ENCODE measurements around the gene RPL41. TPM values are rescaled to one million over a fixed set of nuclear protein-coding genes. Genes with fewer than 3 reads are reported as not detected.

RPL41 gene
- polyA plus RNA-seq, 1 of the 3 experiments (the other 2 are of a cell fraction): 12,464 TPM

DNA sequence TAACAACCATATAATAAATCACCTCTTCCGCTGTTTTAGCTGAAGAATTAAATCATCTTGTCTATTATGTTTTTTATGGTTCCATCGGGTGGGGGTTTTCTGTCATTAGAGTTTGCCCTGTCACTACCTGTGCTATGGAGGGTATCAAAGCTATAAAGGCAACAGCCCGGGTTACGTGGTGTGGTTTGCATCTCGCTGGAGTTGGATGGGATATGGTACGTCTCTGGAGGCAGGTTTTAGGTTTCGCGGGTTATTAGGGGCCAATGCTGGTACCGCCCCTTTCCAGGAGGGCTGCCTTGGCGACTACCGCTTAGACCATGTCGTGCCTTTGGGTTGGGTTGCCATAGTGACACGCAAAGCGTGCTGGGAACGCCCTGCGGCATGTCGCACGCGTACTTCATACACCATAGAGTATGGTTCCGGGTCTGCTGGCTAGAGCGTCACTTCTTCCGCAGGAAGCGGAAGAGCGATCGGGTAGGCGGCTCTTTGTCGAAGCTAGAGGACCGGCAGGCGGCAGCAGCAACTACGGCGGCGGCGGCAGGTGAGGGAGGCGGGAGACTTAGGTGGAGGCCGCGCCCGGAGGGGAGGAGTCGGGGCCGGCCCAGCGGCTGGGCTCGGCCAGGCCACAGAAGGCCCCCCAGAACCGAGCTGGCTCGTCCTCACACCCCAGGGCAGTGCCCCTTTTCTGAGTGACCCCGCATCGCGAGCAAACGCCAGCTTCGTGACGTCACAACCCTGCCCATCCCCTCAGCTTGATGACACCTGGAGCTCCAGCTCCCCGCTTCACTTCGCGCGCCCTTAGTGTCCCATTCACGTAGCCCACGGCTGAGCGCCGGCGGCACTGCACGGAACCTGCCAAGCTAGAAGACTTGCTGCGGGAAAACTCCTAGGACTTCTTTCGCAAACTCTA is 1.6 kb downstream of the RPL41 start, which contains the start of gene ZC3H10:
TSS of gene ZC3H10 (plus strand) at position 489 of the 910 bp plus-strand sequence. CDS start 2,297 bp downstream, outside the sequence.
- ChIA-PET POLR2A (interaction anchor here (0.6 to 2.5 kb wide), 19 partner anchors 9 to 379 kb away, joined by 3 to 44 read pairs (median 3); partner anchors contain the start of genes DNAJC14, ERBB3, ESYT1 and MYL6), CTCF (interaction anchor here (0.6 to 16.0 kb wide), 28 partner anchors 9 to 512 kb away, joined by 3 to 272 read pairs (median 4); partner anchors contain the start of genes ANKRD52, ERBB3, ESYT1 and MYL6)
- peak; percentile 89 for DNase-seq
- Histone ChIP-seq H4K20me1 (ENCODE audit: insufficient read depth) (peaks cover 3% of the 10 kb centered on the region; the same call in 1 of the 2 replicates), H3K27ac (ENCODE audit: low read depth in 2 of 2, low read length in 1 of 2) (peak within 1 kb of the TSS; percentile 93 to 95), H3K4me2 (peak within 1 kb of the TSS; percentile 93), H3K9me2 (no peaks in the 10 kb centered on the region), H3K27me3 (ENCODE audit: insufficient read depth) (no peaks in the 10 kb centered on the region), H3K4me1 (ENCODE audit: control insufficient read depth in 1 of 2, insufficient read depth in 2 of 2, low read depth in 1 of 2, low read length in 1 of 2) (peaks cover 18 to 20% of the 10 kb centered on the region in 2 experiments; a peak in 3 of 4 replicates), H3K9ac (peak within 1 kb of the TSS; percentile 97), H2AFZ (ENCODE audit: low read depth) (peak within 1 kb of the TSS; percentile 23; the same call in 1 of the 2 replicates), H3K36me3 (replicated peaks in 1 of 2; ENCODE audit: control insufficient read depth in 1 of 2, insufficient read depth in 2 of 2, low read length in 1 of 2) (peaks cover 17 to 36% of the 10 kb centered on the region in 2 experiments), H3K4me3 (ENCODE audit: low read depth in 2 of 2, low read length in 1 of 2) (peak within 1 kb of the TSS; percentile 89 to 94), H3K9me3 (no peaks in the 10 kb centered on the region), H3F3A (replicated peaks; ENCODE audit: insufficient read depth) (peaks cover 35% of the 10 kb centered on the region), H3K79me2 (ENCODE audit: insufficient read depth) (peaks cover 46% of the 10 kb centered on the region)
- WGBS (ENCODE audit: low lambda C conversion rate): 2% methylated on average over 17 of the region's 61 CpGs
- TF ChIP-seq FOSL2 (IDR thresholded peaks at IDR 0.05; ENCODE audit: borderline replicate concordance, low read depth) (no peak), EZH2phosphoT487 (IDR thresholded peaks at IDR 0.05; ENCODE audit: borderline replicate concordance, low read depth) (no peak), GABPA (IDR thresholded peaks at IDR 0.05; ENCODE audit: low read depth) (peak; percentile 99), NRF1 (IDR thresholded peaks at IDR 0.05; ENCODE audit: low read depth, low read length) (no peak), TEAD4 (IDR thresholded peaks at IDR 0.05; ENCODE audit: borderline replicate concordance, insufficient read depth) (no peak), RAD21 (IDR thresholded peaks at IDR 0.05; ENCODE audit: low read length) (no peak), POLR2AphosphoS5 (IDR thresholded peaks at IDR 0.05; ENCODE audit: low read depth, low read length) (peak; percentile 99), SMC3 (IDR thresholded peaks at IDR 0.05; ENCODE audit: low read depth, low read length) (no peak), YY1 (IDR thresholded peaks at IDR 0.05; ENCODE audit: low read depth) (peak; percentile 58; the same call in 1 of the 2 replicates), TCF12 (IDR thresholded peaks at IDR 0.05) (peak; percentile 65), SIN3A (IDR thresholded peaks at IDR 0.05; ENCODE audit: borderline replicate concordance, low read depth, low read length) (peak; percentile 100), TAF1 (IDR thresholded peaks at IDR 0.05; ENCODE audit: borderline replicate concordance, low read depth, low read length) (peak; percentile 83), MXI1 (IDR thresholded peaks at IDR 0.05; ENCODE audit: low read depth, low read length) (peak; percentile 98), GATA2 (CRISPR knock-in tag; IDR thresholded peaks at IDR 0.05) (no peak), CHD2 (IDR thresholded peaks at IDR 0.05; ENCODE audit: low read length, partially characterized antibody) (peak; percentile 97), FOXM1 (IDR thresholded peaks at IDR 0.05; ENCODE audit: low read depth) (no peak), RFX5 (IDR thresholded peaks at IDR 0.05; ENCODE audit: low read length) (peak; percentile 66; the same call in 1 of the 2 replicates)
- TF ChIP-seq, protein P1, sequence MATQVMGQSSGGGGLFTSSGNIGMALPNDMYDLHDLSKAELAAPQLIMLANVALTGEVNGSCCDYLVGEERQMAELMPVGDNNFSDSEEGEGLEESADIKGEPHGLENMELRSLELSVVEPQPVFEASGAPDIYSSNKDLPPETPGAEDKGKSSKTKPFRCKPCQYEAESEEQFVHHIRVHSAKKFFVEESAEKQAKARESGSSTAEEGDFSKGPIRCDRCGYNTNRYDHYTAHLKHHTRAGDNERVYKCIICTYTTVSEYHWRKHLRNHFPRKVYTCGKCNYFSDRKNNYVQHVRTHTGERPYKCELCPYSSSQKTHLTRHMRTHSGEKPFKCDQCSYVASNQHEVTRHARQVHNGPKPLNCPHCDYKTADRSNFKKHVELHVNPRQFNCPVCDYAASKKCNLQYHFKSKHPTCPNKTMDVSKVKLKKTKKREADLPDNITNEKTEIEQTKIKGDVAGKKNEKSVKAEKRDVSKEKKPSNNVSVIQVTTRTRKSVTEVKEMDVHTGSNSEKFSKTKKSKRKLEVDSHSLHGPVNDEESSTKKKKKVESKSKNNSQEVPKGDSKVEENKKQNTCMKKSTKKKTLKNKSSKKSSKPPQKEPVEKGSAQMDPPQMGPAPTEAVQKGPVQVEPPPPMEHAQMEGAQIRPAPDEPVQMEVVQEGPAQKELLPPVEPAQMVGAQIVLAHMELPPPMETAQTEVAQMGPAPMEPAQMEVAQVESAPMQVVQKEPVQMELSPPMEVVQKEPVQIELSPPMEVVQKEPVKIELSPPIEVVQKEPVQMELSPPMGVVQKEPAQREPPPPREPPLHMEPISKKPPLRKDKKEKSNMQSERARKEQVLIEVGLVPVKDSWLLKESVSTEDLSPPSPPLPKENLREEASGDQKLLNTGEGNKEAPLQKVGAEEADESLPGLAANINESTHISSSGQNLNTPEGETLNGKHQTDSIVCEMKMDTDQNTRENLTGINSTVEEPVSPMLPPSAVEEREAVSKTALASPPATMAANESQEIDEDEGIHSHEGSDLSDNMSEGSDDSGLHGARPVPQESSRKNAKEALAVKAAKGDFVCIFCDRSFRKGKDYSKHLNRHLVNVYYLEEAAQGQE (IDR thresholded peaks at IDR 0.05; ENCODE audit: low read depth, low read length): 0 out of 2 replicates have a peak, but pooled peaks have one; percentile 6
- TF ChIP-seq, protein P2, sequence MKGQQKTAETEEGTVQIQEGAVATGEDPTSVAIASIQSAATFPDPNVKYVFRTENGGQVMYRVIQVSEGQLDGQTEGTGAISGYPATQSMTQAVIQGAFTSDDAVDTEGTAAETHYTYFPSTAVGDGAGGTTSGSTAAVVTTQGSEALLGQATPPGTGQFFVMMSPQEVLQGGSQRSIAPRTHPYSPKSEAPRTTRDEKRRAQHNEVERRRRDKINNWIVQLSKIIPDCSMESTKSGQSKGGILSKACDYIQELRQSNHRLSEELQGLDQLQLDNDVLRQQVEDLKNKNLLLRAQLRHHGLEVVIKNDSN (IDR thresholded peaks at IDR 0.05; ENCODE audit: borderline replicate concordance, low read depth): no peak
- TF ChIP-seq, protein P3, sequence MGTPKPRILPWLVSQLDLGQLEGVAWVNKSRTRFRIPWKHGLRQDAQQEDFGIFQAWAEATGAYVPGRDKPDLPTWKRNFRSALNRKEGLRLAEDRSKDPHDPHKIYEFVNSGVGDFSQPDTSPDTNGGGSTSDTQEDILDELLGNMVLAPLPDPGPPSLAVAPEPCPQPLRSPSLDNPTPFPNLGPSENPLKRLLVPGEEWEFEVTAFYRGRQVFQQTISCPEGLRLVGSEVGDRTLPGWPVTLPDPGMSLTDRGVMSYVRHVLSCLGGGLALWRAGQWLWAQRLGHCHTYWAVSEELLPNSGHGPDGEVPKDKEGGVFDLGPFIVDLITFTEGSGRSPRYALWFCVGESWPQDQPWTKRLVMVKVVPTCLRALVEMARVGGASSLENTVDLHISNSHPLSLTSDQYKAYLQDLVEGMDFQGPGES (IDR thresholded peaks at IDR 0.05; ENCODE audit: low read depth, low read length): no peak
- TF ChIP-seq, protein P4, sequence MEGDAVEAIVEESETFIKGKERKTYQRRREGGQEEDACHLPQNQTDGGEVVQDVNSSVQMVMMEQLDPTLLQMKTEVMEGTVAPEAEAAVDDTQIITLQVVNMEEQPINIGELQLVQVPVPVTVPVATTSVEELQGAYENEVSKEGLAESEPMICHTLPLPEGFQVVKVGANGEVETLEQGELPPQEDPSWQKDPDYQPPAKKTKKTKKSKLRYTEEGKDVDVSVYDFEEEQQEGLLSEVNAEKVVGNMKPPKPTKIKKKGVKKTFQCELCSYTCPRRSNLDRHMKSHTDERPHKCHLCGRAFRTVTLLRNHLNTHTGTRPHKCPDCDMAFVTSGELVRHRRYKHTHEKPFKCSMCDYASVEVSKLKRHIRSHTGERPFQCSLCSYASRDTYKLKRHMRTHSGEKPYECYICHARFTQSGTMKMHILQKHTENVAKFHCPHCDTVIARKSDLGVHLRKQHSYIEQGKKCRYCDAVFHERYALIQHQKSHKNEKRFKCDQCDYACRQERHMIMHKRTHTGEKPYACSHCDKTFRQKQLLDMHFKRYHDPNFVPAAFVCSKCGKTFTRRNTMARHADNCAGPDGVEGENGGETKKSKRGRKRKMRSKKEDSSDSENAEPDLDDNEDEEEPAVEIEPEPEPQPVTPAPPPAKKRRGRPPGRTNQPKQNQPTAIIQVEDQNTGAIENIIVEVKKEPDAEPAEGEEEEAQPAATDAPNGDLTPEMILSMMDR (IDR thresholded peaks at IDR 0.05): peak; percentile 51
- TF ChIP-seq, protein P5, sequence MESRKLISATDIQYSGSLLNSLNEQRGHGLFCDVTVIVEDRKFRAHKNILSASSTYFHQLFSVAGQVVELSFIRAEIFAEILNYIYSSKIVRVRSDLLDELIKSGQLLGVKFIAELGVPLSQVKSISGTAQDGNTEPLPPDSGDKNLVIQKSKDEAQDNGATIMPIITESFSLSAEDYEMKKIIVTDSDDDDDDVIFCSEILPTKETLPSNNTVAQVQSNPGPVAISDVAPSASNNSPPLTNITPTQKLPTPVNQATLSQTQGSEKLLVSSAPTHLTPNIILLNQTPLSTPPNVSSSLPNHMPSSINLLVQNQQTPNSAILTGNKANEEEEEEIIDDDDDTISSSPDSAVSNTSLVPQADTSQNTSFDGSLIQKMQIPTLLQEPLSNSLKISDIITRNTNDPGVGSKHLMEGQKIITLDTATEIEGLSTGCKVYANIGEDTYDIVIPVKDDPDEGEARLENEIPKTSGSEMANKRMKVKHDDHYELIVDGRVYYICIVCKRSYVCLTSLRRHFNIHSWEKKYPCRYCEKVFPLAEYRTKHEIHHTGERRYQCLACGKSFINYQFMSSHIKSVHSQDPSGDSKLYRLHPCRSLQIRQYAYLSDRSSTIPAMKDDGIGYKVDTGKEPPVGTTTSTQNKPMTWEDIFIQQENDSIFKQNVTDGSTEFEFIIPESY (IDR thresholded peaks at IDR 0.05; ENCODE audit: borderline replicate concordance, low read depth): peak; percentile 94
